Gastroesophageal sphincter (tissue), 4 donors: ENCODE results near the gene C20orf141. TPM values are rescaled to one million over a fixed set of nuclear protein-coding genes. Genes with fewer than 3 reads are reported as not detected.
"Not testable (repeated sequence)": the region's sequence is repeated elsewhere in the genome, so short reads cannot be mapped to it uniquely, and the experiment has no call there.

Source experiments
- ATAC-seq: fragments of 150-250 bp; one replicate; pipeline ENCODE4 v1.9.1; 2016; ENCODE audit warnings: mild to moderate bottlenecking, moderate library complexity
- H3K27ac ChIP-seq, 4 donors: fragments of 200-600 bp; sonication (generic) in 3 of 4; 1 replicate in 3 of 4; 2 replicates in 1 of 4; pipeline ENCODE4 v1.5.1; 2016 to 2019
- H3K27me3 ChIP-seq: fragments of 200-600 bp; sonication (generic); one replicate; pipeline ENCODE4 v1.5.1; 2019
- H3K36me3 ChIP-seq, 2 donors: fragments of 200-600 bp; sonication (generic); one replicate each; pipeline ENCODE4 v1.5.1; 2019; ENCODE audit warnings: control low read depth in 1 of 2
- H3K4me1 ChIP-seq, 3 donors: fragments of 200-600 bp; sonication (generic); 1 replicate in 2 of 3; 2 replicates in 1 of 3; pipeline ENCODE4 v1.5.1; 2016 to 2019; ENCODE audit warnings: control low read depth in 2 of 3
- H3K4me3 ChIP-seq, 2 donors: fragments of 200-600 bp; sonication (generic); one replicate each; pipeline ENCODE4 v1.5.1; 2019; ENCODE audit warnings: mild to moderate bottlenecking in 1 of 2, moderate library complexity in 1 of 2
- H3K9me3 ChIP-seq, 3 donors: fragments of 200-600 bp; sonication (generic); one replicate each; pipeline ENCODE4 v1.5.1; 2017 to 2019; ENCODE audit warnings: control low read depth in 2 of 3
- CTCF ChIP-seq, 4 experiments: fragments of 200-600 bp in 2 of 4; fragments of 450-650 bp in 2 of 4; sonication (generic) in 1 of 4; IDR thresholded peaks; one replicate each; pipeline ENCODE4 v1.5.1; 2017 to 2019; ENCODE audit warnings: antibody characterized with exemption in 4 of 4, mild to moderate bottlenecking in 2 of 4, moderate library complexity in 2 of 4
- EP300 ChIP-seq: sonication (generic); formaldehyde crosslinking; IDR thresholded peaks from one replicate; pipeline ENCODE4 v1.6.1; 2017; ENCODE audit warnings: antibody characterized with exemption, mild to moderate bottlenecking
- POLR2A ChIP-seq, 2 donors: fragments of 450-650 bp; IDR thresholded peaks; one replicate each; pipeline ENCODE4 v1.6.1; 2017; ENCODE audit warnings: antibody characterized with exemption in 2 of 2, mild to moderate bottlenecking in 2 of 2, moderate library complexity in 1 of 2
- POLR2AphosphoS5 ChIP-seq: sonication (generic); formaldehyde crosslinking; IDR thresholded peaks from one replicate; pipeline ENCODE4 v1.6.1; 2017; ENCODE audit warnings: antibody characterized with exemption
- WGBS, 2 donors: methylation state at CpG; one replicate each; pipeline ENCODE4 v1.1.5; 2018; ENCODE audit warnings: low coverage in 1 of 2; 5-methylcytosine and 5-hydroxymethylcytosine counted together
- total RNA-seq, 4 donors: library from RNA; depleted of rRNA; stranded (reverse); fragments of >200 nt; gene quantifications; one replicate each; pipeline ENCODE4 v1.1.0, GENCODE V29; 2016

C20orf141 gene
- total RNA-seq, 4 donors from 2014 or later: not detected

- peaks cover 66% of the 10 kb centered on the region for H3K27me3 ChIP-seq
- no peak overlapping the region for H3K4me3 ChIP-seq
- H3K36me3 ChIP-seq: no peaks in the 10 kb centered on the region
- WGBS, 2 donors: 0 to 60% methylated on average over 1 to 9 of the region's 68 CpGs
- no peak for ATAC-seq
- H3K4me1 ChIP-seq: peaks cover 0 to 15% (median 0%) of the 10 kb centered on the region in 3 donors
- H3K9me3 ChIP-seq: no peaks in the 10 kb centered on the region
- no peak overlapping the region for H3K27ac ChIP-seq
- no peak for TF ChIP-seq CTCF (IDR thresholded peaks at IDR 0.05)
- TF ChIP-seq POLR2A (IDR thresholded peaks at IDR 0.05): no peak
- no peak for TF ChIP-seq POLR2AphosphoS5
- TF ChIP-seq EP300: no peak
These were observed 6.4 kb downstream of the C20orf141 start for GRCh38 chr20:2820896-2821869.

GRCh38 chr20:2822073-2822472 is 7.3 kb downstream of the C20orf141 start:
- H3K4me1 ChIP-seq: peaks cover 0 to 15% (median 0%) of the 10 kb centered on the region in 3 donors
- no peaks in the 10 kb centered on the region for H3K36me3 ChIP-seq
- H3K4me3 ChIP-seq: no peak overlapping the region
- H3K27ac ChIP-seq: no peak overlapping the region
- no peak for TF ChIP-seq CTCF (IDR thresholded peaks at IDR 0.05)
- TF ChIP-seq POLR2A (IDR thresholded peaks at IDR 0.05): no peak
- no peak for TF ChIP-seq POLR2AphosphoS5
- no peak for TF ChIP-seq EP300
- WGBS, 2 donors: 17% methylated on average over 2 of the region's 5 CpGs; no CpG with 5 or more reads in 1 of the 2 donors
- ATAC-seq: no peak
- peaks cover 66% of the 10 kb centered on the region for H3K27me3 ChIP-seq
- H3K9me3 ChIP-seq: no peaks in the 10 kb centered on the region

- 80 to 94% methylated on average over 2 of the region's 2 CpGs for WGBS, 2 donors
- no peak for TF ChIP-seq POLR2A (IDR thresholded peaks at IDR 0.05)
- TF ChIP-seq EP300: no peak
- TF ChIP-seq CTCF (IDR thresholded peaks at IDR 0.05): no peak
- TF ChIP-seq POLR2AphosphoS5: no peak
These were observed 11.0 kb downstream of the C20orf141 start for GRCh38 chr20:2825761-2826160.

GRCh38 chr20:2826655-2827054 is 11.9 kb downstream of the C20orf141 start:
- Histone ChIP-seq H3K27ac (no peak overlapping the region), H3K27me3 (peaks cover 34% of the 10 kb centered on the region), H3K4me1 (no peaks in the 10 kb centered on the region), H3K9me3 (no peaks in the 10 kb centered on the region), H3K36me3 (no peaks in the 10 kb centered on the region), H3K4me3 (no peak overlapping the region)
- 72 to 88% methylated on average over 4 of the region's 4 CpGs for WGBS, 2 donors
- TF ChIP-seq CTCF (IDR thresholded peaks at IDR 0.05): no peak
- TF ChIP-seq POLR2AphosphoS5: no peak
- no peak for TF ChIP-seq POLR2A (IDR thresholded peaks at IDR 0.05)
- TF ChIP-seq EP300: no peak
- ATAC-seq: no peak

More at GRCh38 chr20:2825761-2826160, 11.0 kb downstream of the C20orf141 start:
- no peak for ATAC-seq
- Histone ChIP-seq H3K9me3 (no peaks in the 10 kb centered on the region), H3K36me3 (no peaks in the 10 kb centered on the region), H3K27ac (no peak overlapping the region), H3K4me3 (no peak overlapping the region), H3K4me1 (peaks cover 0 to 7% (median 0%) of the 10 kb centered on the region in 3 donors), H3K27me3 (peaks cover 43% of the 10 kb centered on the region)

- Histone ChIP-seq H3K27ac (no peak overlapping the region), H3K9me3 (no peaks in the 10 kb centered on the region), H3K36me3 (peaks cover 0 to 2% of the 10 kb centered on the region in 2 donors), H3K27me3 (peaks cover 27% of the 10 kb centered on the region), H3K4me1 (no peaks in the 10 kb centered on the region), H3K4me3 (no peak overlapping the region)
- 59 to 64% methylated on average over 6 of the region's 6 CpGs for WGBS, 2 donors
- TF ChIP-seq POLR2AphosphoS5: no peak
- no peak for TF ChIP-seq CTCF (IDR thresholded peaks at IDR 0.05)
- ATAC-seq: no peak
These were observed 14.6 kb downstream of the C20orf141 start for GRCh38 chr20:2829376-2829775.

GRCh38 chr20:2831206-2831605 is 16.4 kb downstream of the C20orf141 start:
- H3K36me3 ChIP-seq: peaks cover 0 to 20% of the 10 kb centered on the region in 2 donors
- H3K4me3 ChIP-seq, H3K4me1 ChIP-seq, H3K27ac ChIP-seq, ATAC-seq, H3K9me3 ChIP-seq: not testable (repeated sequence)
- 62 to 74% methylated on average over 5 to 6 of the region's 7 CpGs for WGBS, 2 donors
- H3K27me3 ChIP-seq: peaks cover 21% of the 10 kb centered on the region
